Measurements from ENCODE around the gene AUTS2.

Gene AUTS2

DNA sequence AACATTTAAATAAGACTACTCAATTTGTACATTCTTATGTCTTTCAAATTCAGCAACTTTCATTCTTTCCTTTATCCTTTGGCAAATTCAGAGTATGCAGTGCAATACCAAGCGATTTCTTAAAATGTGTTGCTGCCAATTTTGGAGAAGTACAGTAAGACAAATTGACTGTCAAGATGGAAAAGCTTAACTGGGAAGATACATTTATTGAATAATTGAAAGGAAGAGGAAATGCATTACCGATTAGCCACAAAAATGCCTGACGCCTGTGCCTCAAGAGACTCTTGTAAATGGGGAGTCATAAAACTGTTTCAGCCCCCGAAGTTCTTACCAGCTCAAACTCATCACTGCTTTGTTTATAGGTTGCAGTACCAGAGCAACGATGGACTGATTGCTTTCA lies 1160.4 kb downstream of the AUTS2 start:
- no peak for DNase-seq (ENCODE audit: low read depth)

GRCh38 chr7:70759674-70760073 lies 1161.4 kb downstream of the AUTS2 start:
- DNase-seq (ENCODE audit: low read depth): no peak

DNA sequence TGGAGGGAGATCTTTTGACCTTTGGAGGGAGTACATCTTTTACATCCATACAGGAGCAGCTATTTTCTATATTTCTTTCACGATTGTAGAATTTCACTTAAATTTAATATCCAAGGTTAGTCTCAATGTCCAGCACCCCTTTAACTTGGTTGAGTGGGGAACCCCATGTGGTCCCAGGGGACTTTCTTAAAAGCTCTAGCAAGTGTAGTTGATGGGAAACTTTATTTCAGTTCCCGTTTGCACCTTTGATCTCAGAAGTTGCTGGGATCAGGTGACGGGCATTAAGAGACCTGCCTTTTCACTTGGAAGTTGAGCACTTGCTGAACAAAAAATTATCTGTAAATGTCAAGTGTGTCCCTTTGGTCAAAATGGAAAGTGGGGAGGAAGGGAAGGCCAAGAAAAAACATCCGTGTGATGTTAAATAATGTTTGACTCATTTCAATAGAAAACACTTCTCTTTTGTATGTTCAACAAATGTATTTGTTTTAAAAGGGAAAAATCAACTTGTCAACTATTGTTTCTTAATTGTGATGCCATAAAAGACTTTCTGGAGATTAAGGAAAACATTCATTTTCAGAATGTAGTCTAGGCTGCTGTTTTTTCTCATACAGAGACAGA lies 1163.5 kb downstream of the AUTS2 start:
- no peak for DNase-seq (ENCODE audit: low read depth)

GRCh38 chr7:70762696-70763095 lies 1164.4 kb downstream of the AUTS2 start:
- no peak for DNase-seq (ENCODE audit: low read depth)

GRCh38 chr7:70763961-70764691 lies 1165.9 kb downstream of the AUTS2 start:
- DNase-seq (ENCODE audit: low read depth): no peak

- DNase-seq (ENCODE audit: low read depth): no peak
Observed at GRCh38 chr7:70764701-70765208, 1166.5 kb downstream of the AUTS2 start.

GRCh38 chr7:70765651-70766050 lies 1167.4 kb downstream of the AUTS2 start:
- no peak for DNase-seq (ENCODE audit: low read depth)

DNA sequence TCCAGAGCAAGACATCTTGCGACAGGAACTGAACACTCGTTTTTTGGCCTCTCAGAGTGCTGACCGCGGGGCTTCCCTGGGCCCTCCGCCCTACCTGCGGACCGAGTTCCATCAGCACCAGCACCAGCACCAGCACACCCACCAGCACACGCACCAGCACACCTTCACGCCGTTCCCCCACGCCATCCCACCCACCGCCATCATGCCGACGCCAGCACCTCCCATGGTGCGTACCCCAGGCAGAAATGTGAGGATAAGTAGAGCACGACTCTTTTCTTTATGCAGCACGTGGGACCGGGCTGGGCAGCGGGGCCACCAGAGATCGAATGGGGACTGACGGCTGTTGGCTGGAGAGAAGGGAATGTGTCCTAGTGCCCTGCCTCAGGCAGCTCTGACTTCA lies 1167.8 kb downstream of the AUTS2 start:
- DNase-seq (ENCODE audit: low read depth): no peak

GRCh38 chr7:70766694-70767093 lies 1168.4 kb downstream of the AUTS2 start:
- DNase-seq (ENCODE audit: low read depth): no peak

- DNase-seq (ENCODE audit: low read depth): no peak
Observed at GRCh38 chr7:70770154-70770553, 1171.9 kb downstream of the AUTS2 start.

DNA sequence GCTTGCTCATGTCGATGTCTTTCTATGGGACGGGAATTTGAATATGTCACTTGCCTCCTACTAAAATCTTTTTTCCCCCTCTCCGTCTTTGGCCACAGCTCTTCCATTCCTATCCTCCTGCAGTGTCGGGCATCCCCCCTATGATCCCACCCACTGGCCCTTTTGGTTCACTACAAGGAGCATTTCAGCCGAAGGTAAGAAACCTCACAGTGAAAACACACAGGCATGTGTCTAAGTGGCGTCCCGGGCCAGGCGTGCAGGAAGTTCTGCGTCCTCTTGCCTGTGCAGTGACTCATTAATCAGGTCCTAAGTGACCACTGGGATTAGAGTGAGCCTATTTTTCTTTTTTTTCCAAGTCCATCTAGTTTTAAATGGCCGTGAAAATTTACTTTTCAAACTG lies 1173.2 kb downstream of the AUTS2 start:
- DNase-seq (ENCODE audit: low read depth): no peak

GRCh38 chr7:70772891-70773290 lies 1174.6 kb downstream of the AUTS2 start:
- no peak for DNase-seq (ENCODE audit: low read depth)

GRCh38 chr7:70773406-70773805 lies 1175.1 kb downstream of the AUTS2 start:
- no peak for DNase-seq (ENCODE audit: low read depth)

- DNase-seq (ENCODE audit: low read depth): no peak
Observed at GRCh38 chr7:70774950-70775527, 1176.8 kb downstream of the AUTS2 start.

DNA sequence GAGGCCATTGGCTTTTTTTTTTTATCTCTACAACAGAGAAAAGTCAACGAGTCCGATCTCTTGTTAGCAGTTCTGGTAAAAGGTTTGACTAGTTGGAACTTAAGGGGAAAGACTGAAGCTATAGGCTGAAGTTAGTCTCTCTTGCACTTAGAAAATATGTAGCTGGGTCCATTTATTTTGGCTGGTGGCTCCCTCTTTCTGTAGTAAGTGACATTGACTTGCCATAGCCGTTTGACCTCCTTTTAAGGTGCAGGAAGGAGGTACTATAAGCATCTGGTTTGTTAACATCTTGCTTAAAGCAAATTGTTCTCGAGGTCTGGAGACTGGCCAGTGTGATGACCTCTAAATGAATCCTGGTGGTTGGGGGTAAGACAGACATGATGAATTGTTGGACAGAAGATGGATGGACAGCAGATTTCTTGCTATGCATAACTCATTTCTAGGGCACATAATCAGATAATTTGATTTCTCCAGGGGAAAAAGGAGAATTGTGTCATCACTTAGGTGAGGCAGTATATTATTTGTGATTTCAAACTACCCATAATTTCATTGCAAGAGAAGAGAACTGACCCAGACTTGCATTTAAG lies 1177.4 kb downstream of the AUTS2 start:
- DNase-seq (ENCODE audit: low read depth): no peak

GRCh38 chr7:70776627-70777101 lies 1178.4 kb downstream of the AUTS2 start:
- DNase-seq (ENCODE audit: low read depth): peak; percentile 20

DNA sequence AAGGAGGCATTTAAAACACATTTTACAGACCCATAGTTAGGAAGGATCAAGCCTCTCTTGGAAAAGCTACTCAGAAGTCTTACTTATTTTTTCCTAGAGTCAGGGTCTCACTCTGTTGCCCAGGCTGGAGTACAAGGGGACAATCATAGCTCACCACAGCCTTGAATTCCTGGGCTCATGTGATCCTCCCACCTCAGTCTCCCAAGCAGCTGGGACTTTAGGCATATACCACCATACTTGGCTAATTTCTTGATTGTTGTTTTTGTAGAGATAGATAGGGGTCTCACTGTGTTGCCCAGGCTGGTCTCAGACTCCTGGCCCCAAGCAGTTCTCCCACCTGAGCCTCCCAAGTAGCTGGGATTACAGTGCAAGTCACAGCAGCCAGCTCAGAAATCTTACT lies 1179.0 kb downstream of the AUTS2 start:
- no peak for DNase-seq (ENCODE audit: low read depth)

DNA sequence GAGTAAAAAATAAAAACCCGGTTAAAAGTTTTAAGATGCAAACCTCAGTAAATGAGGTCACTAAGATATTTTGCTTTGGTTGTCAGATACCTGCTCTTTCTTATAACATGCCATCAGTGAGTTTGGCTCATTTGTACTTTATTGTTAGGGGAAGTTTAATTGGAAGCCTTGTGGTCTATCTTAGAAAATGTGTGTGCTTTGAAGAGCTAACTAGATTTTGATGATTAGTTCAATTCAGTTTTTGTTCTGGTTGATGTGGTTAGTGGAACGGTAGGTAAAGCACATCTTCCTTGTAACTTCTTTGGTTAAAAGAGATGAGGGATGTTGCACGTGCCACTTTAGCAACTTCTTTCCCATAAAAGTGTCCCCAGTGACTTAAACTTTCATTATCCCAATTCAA lies 1180.3 kb downstream of the AUTS2 start:
- DNase-seq (ENCODE audit: low read depth): no peak

GRCh38 chr7:70779321-70779720 lies 1181.0 kb downstream of the AUTS2 start:
- DNase-seq (ENCODE audit: low read depth): no peak

GRCh38 chr7:70781922-70782311 lies 1183.6 kb downstream of the AUTS2 start:
- no peak for DNase-seq (ENCODE audit: low read depth)

GRCh38 chr7:70782796-70783195 lies 1184.5 kb downstream of the AUTS2 start:
- DNase-seq (ENCODE audit: low read depth): no peak

GRCh38 chr7:70785427-70785826 lies 1187.2 kb downstream of the AUTS2 start:
- DNase-seq (ENCODE audit: low read depth): no peak

GRCh38 chr7:70786076-70786475 lies 1187.8 kb downstream of the AUTS2 start:
- DNase-seq (ENCODE audit: low read depth): no peak
